NCI-H1417 treated with DMSO at 0.1 percent for 48 hours (cell line): ENCODE data around the gene COL1A2.

Source experiments
- DNase-seq: peaks from one replicate; lab custom pipeline; 2025; lab: John Stamatoyannopoulos, UW

The COL1A2 gene

GRCh38 chr7:94410413-94411187, 15.9 kb downstream of the COL1A2 start:
- no peak for DNase-seq

GRCh38 chr7:94411188-94411466, 16.4 kb downstream of the COL1A2 start:
- DNase-seq: no peak

GRCh38 chr7:94412762-94413322, 18.1 kb downstream of the COL1A2 start:
- no peak for DNase-seq

GRCh38 chr7:94414481-94414880, 19.8 kb downstream of the COL1A2 start:
- DNase-seq: peak; percentile 38

- no peak for DNase-seq
Measured at GRCh38 chr7:94414980-94415379, 20.3 kb downstream of the COL1A2 start.

- DNase-seq: no peak
Measured at GRCh38 chr7:94417306-94417705, 22.6 kb downstream of the COL1A2 start.

GRCh38 chr7:94417901-94418300, 23.2 kb downstream of the COL1A2 start:
- no peak for DNase-seq

- DNase-seq: no peak
Measured at GRCh38 chr7:94418851-94419250, 24.2 kb downstream of the COL1A2 start.

- DNase-seq: no peak
Measured at GRCh38 chr7:94420328-94420727, 25.6 kb downstream of the COL1A2 start.

- DNase-seq: no peak
Measured at GRCh38 chr7:94421681-94422080, 27.0 kb downstream of the COL1A2 start.

GRCh38 chr7:94422136-94422535, 27.4 kb downstream of the COL1A2 start:
- DNase-seq: no peak

GRCh38 chr7:94422827-94423460, 28.2 kb downstream of the COL1A2 start:
- no peak for DNase-seq

- DNase-seq: no peak
Measured at GRCh38 chr7:94423863-94424735, 29.4 kb downstream of the COL1A2 start.

- DNase-seq: no peak
Measured at GRCh38 chr7:94425546-94425945, 30.9 kb downstream of the COL1A2 start.

GRCh38 chr7:94426980-94427875, 32.5 kb downstream of the COL1A2 start:
- DNase-seq: no peak

GRCh38 chr7:94429153-94429552, 34.5 kb downstream of the COL1A2 start:
- DNase-seq: no peak

GRCh38 chr7:94431176-94431575, 36.5 kb downstream of the COL1A2 start:
- DNase-seq: no peak

GRCh38 chr7:94431619-94432280, 37.1 kb downstream of the COL1A2 start:
- DNase-seq: no peak

GRCh38 chr7:94432281-94432670, 37.6 kb downstream of the COL1A2 start:
- DNase-seq: no peak

- DNase-seq: no peak
Measured at GRCh38 chr7:94432817-94433216, 38.1 kb downstream of the COL1A2 start.

- DNase-seq: no peak
Measured at GRCh38 chr7:94433224-94433623, 38.5 kb downstream of the COL1A2 start.
